HG03045 (cell line): ENCODE data around the gene PRKN.

Source experiments
- ATAC-seq: cut with Tn5 transposase; IDR thresholded peaks from one replicate; pipeline ENCODE4 v1.9.1; 2021; ENCODE audit warnings: mild to moderate bottlenecking, moderate library complexity; ENCODE audit not compliant: unreplicated experiment

PRKN gene

DNA sequence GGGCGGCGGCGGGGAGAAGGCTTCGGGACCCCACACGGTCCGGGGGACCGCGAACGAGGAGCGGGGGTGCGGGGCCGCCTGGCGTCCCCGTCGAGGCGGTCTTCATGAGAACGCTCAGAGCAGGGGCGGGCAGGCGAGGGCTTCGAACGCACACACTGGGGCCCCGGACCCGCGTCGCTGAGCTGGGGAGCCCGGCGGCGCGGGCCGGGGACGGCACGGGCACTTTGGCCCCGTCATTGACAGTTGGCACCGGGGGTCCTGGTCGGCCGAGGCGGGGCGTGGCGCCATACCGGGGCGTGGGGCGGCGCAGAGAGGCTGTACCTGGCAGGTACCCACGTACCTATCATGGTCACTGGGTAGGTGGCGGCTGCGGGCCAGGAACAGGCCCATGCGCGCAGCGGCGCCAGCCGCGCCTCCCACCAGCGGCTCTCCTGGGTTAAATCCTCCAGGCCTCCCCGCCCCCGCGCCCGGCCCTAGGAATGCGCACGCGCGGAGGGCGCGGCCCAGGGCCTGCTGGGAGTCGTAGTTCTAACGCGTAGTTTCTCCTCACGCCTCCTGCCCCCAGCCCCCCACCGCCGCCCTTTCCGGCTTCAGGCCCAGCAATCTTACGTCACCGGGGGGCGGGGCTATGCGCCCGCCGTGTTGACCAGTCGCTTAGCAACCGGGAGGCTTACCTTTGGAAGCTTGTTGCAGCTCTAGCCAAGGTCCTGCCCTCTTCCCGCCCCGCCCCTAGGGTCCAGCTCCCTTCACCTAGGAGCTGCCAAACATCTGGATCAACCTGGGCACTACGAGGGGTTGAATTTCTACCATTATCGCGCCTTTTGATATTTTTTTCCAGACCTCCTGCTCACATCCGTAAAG lies at the start of gene PRKN, which contains the start of gene PACRG:
Gene PRKN, minus strand, starts transcription at position 445 of the 861 bp plus-strand sequence.
Gene PACRG, plus strand, starts transcription at position 653 of the 861 bp plus-strand sequence.
- ATAC-seq, result peak; percentile 99

DNA sequence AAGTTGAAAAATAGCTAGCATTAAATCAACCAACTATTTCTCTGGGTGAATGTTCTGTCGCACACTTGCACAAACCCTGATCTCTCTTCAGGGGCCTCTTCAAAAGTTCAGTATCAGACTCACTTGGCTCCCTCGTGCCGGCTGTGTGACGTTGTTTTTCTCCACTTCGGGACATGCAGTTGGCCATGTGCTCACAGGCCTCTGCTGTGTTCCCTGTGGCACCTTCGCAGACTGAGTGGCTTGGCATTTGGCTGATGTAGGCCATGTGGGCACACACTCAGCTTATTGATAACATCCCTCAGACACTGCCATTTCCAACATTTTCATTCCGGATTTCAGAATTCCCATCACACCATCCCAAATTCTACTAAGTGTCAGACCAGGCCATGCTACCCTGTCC lies 49.5 kb upstream of the PRKN start:
- ATAC-seq, result no peak

DNA sequence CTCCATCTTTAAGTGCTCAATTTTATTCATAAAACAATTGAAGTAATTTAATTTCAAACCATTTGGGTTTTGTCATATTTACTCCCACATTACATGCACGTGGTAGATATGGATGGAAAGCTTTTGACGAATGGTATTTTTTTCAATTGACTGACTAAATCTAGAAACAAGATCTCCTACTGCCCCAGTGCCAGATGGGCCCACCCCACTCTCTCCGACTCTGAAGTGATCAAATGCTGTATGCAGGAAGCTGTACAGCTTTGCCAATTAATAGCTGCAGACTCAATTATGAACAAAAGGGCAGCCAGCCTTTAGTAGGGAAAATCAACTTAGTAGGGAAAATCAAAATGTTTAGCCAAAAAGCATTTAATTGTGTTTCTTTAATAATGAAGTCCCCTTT lies 46.4 kb upstream of the PRKN start:
- no peak for ATAC-seq

DNA sequence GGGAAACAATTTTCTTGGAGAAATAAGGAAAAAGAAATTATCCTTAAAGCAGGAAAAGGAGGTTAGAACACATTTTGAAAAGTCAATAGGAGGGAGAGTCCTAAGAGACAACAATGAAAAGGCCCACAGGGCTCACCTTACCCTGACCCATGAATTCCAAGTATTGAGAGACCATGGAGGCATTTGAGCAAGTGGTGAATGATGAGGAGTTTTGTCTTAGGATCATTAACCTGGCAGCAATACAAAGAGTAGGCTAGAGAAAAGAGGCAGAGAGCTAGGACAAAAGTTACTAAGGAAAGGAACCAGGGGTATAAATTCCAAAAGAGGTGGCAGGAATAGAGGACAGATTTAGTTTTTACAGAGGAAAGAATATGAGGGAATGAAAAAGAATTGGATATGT lies 44.9 kb upstream of the PRKN start:
- ATAC-seq, result no peak

DNA sequence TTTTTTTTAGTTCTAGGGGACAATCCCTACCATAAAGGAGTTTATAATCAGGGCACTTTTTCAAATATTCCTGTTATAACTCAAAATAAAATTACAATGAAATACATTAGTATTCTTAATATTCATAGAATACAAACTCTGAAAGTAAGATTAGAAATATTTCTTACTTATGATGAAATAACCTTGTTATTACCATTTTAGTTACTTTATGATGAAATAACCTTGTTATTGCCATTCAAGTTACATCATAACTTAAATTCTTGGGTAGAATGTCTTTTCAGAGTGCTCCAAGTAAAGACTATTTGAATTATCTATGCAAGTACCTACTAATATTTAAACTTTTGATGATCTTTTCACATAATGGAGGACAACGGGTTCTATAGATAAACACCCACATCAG lies 43.4 kb upstream of the PRKN start:
- ATAC-seq, result no peak

DNA sequence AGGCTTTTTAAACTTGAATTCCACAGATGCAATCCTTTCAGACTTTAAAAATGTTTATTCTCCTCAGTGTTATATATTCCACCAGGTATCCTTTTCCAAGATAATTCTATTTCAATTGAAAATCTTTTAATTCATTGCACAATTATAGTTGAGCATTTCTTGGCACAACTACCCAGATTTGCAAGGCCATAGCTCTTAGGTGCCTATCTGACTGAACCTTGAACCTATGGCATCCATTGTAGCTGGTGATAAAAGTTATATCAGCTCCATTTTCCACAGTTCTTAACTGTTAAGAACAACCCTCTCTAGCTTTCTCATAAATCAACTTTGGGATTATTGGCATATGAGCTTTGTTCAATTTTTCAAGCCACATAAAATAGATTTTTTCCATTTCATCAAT lies 42.6 kb upstream of the PRKN start:
- ATAC-seq, result no peak

DNA sequence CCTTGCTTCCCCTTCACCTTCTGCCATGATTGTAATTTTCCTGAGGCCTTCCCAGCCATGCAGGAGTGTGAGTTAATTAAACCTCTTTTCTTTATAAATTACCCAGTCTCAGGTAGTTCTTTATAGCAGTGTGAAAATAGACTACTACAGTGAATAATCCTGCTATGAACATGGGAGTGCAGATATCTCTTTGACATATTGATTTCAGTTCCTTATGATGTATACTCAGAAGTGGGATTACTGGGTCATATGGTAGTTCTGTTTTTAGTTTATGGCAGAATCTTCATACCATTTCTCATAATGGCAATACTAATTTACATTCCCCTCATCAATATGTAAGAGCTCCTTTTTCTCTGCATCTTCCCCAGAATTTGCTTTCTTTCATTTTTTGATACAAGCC lies 26.2 kb upstream of the PRKN start:
- no peak for ATAC-seq

DNA sequence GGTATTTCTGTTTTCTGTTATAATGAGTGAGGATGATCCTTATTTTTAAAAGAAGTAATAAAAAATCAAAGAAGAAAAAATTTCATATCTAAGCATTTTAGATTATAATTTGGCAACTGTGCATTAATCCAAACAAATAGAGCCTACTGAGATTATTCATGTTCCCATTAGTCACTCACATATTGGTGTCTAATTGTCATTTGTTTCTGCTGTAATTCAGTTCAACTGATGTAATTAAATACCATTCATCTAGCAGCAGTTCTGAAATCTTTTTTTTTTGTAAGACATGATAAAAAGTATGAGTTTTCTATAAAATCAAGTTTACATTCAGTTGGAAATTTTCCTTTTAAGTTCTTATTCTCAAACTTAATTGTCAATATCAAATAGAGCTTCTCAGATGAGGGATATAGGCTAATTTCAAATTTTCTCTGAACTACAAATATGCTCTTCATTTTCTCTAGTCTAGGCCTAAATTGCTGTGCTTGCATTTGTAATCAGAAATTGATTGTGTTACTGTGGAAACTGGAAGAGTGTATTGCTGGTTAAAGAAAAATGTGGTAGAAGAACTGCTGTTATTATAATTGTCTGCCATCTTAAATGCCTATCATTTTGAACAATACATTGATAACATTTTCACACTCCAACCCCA lies 23.8 kb upstream of the PRKN start:
- ATAC-seq, result no peak

DNA sequence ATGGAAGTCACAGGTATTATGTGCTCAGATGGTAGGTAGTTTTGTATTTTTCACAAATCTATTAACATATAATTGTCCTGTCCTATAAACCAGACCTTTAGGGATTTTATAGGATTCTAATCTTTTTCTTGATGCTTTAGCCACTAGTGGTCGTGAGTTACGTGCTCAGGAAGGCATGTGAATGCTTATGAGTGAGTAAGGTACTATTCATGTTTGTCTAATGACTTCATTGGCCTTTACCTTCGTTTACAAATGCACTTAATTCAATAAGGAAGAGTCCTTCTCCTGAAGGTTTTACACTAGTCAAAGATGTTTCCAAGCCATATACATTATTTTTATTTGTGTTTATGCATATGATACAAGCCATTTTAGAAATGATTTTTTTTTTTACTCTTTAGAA lies 23.2 kb upstream of the PRKN start:
- ATAC-seq, result no peak

DNA sequence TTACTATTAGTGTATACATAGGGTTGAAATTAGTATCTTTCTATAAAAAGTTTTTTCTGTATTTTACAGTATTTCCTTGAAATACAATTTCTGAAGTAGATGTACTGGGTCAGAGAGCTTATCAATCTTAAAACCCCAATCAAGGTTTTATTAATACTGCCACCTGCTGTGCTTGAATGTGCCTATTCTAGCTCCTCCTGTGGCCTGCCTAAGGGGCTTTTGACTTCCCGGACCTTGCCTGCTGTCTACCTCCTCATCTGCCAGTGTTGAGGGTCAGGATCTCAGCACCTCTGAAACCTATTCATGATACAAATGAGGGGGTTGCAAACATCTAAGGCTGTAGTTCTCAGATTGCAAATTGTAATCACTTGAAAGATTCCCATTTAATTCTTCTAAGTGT lies 9.4 kb upstream of the PRKN start:
- no peak for ATAC-seq

DNA sequence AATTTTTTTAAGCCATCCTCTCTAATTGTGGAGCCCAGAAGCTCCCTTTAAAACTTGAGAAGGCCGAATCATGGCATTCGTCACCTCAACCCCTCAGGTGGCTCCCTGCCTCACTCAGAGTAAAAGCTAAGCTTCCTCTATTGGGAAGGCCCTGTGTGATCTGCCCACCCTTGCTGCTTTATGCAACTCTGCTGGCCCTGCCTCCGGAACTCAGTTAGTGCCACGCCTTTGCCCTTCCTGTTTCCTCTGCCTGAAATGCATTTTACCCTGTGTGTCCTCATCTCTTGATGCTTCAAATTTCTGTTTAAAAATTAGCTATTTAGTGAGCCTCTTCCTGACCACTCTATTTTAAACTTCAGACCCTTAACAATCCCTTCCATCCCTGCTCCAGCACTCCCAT lies 5.9 kb upstream of the PRKN start:
- ATAC-seq, result no peak

DNA sequence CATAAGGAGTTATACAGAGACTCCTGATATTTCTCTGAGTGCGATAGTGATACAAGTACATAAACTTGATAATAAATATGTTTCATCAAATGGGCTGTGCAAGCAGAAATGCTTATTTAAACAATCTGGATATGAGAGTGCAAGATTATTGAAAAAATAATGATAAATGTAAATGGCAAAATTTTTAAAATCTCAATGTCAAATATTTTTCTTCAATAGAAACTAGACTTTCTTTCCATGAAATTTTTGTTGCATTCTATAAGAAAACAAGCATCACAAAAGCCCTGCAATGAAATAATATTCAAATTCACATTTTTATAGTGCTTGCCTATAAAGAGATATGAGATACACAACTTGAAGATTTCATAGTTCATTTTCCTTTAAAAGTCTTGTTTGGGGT lies 2.9 kb upstream of the PRKN start:
- no peak for ATAC-seq

DNA sequence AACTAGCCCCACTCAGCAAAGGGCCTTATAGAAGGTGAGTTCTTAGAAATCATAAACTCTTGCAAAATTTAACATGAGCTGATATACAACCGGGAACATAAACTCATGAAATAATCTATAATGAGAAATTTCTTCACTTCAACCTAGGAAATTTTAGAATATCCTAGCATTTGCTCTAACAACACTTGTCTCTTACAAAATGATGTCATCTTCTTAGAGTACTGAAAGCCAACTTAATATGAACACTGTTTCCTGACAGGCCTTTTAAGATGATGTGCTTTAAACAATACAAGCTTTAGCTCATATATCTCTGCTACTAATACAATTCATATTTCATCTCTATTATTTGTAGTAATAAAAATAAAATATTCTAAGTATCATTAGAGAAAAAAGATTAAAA lies 1.1 kb upstream of the PRKN start:
- no peak for ATAC-seq

DNA sequence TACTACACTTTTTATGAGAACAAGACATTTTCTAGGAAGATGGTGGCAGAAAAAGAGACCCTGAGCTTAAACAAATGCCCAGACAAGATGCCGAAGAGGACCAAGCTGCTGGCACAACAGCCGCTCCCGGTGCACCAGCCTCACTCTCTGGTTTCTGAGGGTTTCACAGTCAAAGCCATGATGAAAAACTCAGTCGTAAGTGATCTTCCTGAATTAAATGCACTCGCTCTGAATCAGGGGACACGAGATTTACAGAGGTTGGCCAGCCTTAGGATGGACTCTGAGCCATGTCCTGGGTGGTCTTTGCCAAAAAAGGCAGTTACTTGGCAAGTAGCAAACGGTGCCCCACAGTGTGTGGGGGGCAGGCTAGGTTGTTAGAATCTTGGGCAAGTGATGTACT lies 631 bp upstream of the PRKN start:
- ATAC-seq, result no peak

DNA sequence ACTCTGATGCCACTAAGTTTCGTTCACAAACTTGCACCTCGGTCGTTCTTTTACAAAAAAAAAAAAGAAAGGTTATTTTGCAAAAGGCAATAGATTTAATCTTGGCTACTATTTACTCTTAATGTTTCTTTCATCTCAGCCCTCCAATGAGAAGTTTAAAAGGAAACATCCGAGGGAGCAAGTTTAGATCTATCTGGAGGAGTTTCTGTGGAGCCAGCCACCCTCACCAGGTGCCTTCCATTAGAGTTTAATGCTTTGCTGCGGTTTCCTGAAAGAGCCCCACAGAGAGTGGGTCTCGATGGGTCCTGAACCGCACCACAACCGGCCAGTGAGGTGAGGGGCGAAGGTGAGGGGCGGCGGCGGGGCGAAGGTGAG lies 632 bp downstream of the PRKN start:
- ATAC-seq, result peak; percentile 8

DNA sequence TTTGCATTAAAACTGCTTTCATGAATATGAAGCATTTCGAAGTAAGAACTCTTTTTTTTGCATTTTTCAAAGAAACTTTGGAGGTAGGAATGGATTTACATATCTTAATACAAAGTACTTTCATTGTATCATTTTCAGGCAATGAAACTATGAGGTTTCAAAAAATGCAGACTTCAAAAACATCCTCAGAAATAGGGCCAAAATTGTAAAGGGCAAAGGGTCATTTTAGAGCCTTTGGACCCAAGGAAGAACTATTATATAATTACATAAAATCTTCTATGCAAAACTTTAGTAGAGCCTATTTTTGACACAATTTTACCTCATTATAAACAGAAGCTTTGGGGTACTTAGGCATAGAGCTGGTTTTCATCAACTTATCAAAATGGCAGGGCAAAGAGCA lies 4.9 kb downstream of the PRKN start:
- no peak for ATAC-seq

DNA sequence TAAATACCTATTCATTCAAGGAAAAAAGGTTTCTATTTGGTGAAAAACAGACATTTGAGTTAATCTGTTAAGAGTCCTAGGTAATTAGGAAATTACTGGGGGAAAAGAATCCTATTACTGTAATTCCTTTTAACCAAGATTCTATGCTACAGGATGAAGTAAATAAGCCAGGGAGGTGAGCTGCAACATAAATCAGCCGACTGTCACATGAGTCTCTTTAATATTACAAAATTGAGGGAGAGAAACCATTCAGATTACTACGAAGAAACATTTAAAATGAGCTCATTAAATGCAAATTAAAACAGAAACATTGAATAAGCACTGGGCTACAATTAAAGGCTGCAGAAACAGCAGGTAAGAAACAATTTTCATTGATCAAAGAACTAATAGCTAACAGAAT lies 5.3 kb downstream of the PRKN start:
- ATAC-seq, result no peak

DNA sequence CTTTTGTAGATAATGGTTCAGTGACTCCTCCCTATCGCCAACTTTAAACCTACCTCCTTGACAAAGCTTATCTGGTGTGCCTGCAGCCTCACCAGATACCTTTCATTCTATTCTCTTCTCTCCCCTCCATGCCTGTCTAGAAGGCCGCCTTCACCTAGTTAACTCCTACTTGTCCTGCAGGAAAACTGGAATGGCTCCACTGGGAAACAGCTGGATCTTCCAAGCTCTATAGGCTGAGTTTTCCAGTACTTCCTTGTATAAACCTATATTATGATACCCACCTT lies 6.2 kb downstream of the PRKN start:
- no peak for ATAC-seq

DNA sequence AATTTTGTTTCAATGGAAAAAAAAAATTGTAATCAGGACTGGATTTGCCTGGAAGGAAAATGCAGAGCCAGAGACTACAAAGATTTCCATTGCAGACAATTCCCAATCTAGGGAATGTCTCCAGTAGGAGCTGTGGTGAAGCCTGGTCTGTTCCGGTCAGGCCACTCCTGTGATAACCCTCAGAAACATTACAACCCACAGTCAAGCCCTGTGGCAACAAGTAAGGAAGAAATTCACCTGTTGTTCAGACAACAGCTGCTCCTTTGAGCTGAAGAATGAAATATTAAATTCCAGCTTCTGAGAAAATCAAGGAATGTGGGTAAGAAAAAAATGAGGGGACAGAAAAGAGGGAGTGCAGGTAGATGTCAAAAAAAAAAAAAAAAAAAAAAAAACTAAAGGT lies 8.0 kb downstream of the PRKN start:
- no peak for ATAC-seq

DNA sequence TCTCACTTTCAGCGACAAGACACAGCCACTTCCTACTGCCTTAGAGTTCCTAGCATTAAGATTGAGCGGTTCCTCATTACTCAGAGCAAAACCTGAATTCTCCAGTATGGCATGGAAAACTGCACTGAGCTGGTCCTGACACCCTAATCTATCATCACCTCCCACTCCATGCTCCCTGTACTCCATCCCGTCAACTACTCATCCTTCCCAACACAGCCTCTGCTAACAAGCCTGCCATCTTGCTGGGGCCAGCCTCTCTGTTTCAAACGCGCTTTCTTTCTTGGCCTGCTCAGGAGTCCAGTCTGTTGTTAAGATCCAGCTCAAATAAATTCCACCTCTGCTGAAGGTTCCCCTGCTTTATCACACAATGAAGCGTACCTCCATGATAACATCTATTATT lies 12.0 kb downstream of the PRKN start:
- ATAC-seq, result no peak

DNA sequence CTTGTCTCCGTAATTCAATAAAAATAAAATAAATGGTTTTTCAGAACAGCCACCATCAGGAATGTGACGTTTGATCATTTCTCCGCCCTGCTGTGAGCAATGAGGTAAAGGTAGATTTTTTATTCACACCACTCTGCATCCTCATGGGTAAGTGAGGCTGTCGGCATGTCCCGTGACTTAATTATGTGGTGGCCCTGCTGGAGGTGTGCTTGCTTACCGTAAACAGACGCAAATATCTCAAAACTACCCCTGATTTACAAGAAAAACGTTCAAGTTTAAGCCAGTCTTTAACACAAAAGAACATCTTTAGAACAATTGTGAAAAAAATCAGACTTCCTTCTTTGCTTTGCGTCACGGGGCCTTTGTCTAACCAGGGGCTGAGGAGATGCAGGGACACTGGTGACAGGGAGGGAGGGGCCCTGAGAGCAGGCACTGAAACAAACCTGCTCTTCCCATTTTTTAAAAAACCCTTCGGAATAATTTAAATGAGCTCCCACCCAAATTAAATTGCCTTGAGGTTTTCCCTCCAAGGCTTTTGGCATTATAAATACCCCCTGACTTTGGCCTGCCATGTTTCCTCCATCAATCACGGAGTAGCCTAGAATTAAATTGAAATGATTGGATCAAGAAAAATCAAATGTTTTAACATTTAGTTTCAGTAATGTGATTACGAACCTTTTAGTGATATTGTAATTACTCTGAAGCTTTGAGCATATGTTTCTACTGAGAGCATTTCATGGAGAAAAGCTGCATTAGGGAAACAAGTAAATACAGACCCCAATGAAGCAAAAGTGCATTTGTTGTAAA lies 13.4 kb downstream of the PRKN start:
- ATAC-seq, result no peak

DNA sequence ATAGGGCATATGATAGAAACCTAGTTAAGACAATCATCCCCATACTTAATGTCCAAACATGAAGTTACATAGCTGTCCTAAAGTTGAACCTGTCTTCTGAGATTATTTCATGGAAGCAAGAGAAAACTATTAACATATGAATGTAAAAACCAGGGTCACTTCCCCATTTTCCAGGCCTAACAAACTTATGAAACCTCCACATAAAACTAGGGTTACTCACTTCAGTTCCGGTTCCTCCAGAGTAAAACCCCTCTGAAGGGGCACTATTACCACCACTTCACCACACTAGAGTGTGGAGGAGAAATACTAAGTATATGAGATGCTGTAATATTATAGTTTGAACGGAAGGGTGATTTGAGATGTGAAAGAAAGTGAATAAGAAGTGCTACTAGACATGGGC lies 14.9 kb downstream of the PRKN start:
- no peak for ATAC-seq
